Measurements from ENCODE around the gene PMS1. TPM values are rescaled to one million over a fixed set of nuclear protein-coding genes. Genes with fewer than 3 reads are reported as not detected.

The PMS1 gene
- total and polyA plus RNA-seq, 9 of the 15 experiments (the other 6 are each of a cell fraction or from before 2014, with no cell fraction given), result 14.5 to 29.8 (median 24.7) TPM

GRCh38 chr2:189799030-189799331 lies 14.7 kb downstream of the PMS1 start:
- intact Hi-C loops (cut with micrococcal nuclease) (loop anchor here (5.0 kb wide), 1 partner anchor 268 kb away; no protein-coding TSS in a partner anchor), in situ Hi-C loops (cut with MboI) (no loop called here)
- Histone ChIP-seq H3K27ac (ENCODE audit: extremely low read depth, low read depth, low read length) (no peak overlapping the region), H3K36me3 (ENCODE audit: control insufficient read depth, insufficient read depth, low read length) (peaks cover 65% of the 10 kb centered on the region), H3K4me1 (replicated peaks in 1 of 2; ENCODE audit: control insufficient read depth in 2 of 2, insufficient read depth in 2 of 2, low read length in 2 of 2) (no peaks in the 10 kb centered on the region), H3K27me3 (ENCODE audit: control insufficient read depth in 2 of 2, insufficient read depth in 2 of 2, low read length in 2 of 2) (no peaks in the 10 kb centered on the region), H3K4me3 (no peak overlapping the region), H3K9ac (ENCODE audit: insufficient read depth in 1 of 2, low read depth in 2 of 2, low read length in 2 of 2) (no peak overlapping the region), H3K79me2 (ENCODE audit: control insufficient read depth, insufficient read depth, low read length) (no peaks in the 10 kb centered on the region; the same call in 2 of the 3 replicates), H4K20me1 (replicated peaks; ENCODE audit: control insufficient read depth, insufficient read depth, low read length) (no peaks in the 10 kb centered on the region), H3K9me1 (ENCODE audit: control insufficient read depth, insufficient read depth, low read length) (no peaks in the 10 kb centered on the region), H3K9me3 (replicated peaks; ENCODE audit: control insufficient read depth, insufficient read depth, low read depth, low read length) (no peaks in the 10 kb centered on the region), H3K4me2 (ENCODE audit: insufficient read depth, low read length) (no peak overlapping the region), H2AFZ (ENCODE audit: low read depth, low read length) (no peak overlapping the region)
- no TSS peak for BruUV-seq (replicated peaks)
- FAIRE-seq, result no peak
- DNase-seq (ENCODE audit: extremely low read depth in 1 of 4, low spot score in 3 of 4), result no peak
- ChIA-PET POLR2A (no interaction called here), CTCF (ENCODE audit: low intra/inter-chr PET ratio) (interaction anchor here (0.6 to 1.3 kb wide), 5 partner anchors 271 to 1005 kb away, joined by 3 to 9 read pairs (median 4); no protein-coding TSS in a partner anchor)
- ATAC-seq, result no peak
- no peak for TF ChIP-seq ZNF707 (CRISPR knock-in tag; conservative IDR thresholded peaks at IDR 0.05)
- TF ChIP-seq HMBOX1 (IDR thresholded peaks at IDR 0.05), result no peak
- TF ChIP-seq ERF (CRISPR knock-in tag; IDR thresholded peaks at IDR 0.05), result no peak
- TF ChIP-seq ZNF584 (CRISPR knock-in tag; IDR thresholded peaks at IDR 0.05; ENCODE audit: low read depth), result no peak
- TF ChIP-seq EWSR1 (IDR thresholded peaks at IDR 0.05; ENCODE audit: borderline replicate concordance, low read depth, partially characterized antibody), result no peak
- no peak for TF ChIP-seq ZNF740 (CRISPR knock-in tag; IDR thresholded peaks at IDR 0.05)
- no peak for TF ChIP-seq ZNF740 (tag; IDR thresholded peaks at IDR 0.05)
- no peak for TF ChIP-seq ZNF311 (CRISPR knock-in tag; IDR thresholded peaks at IDR 0.05)
- no peak for TF ChIP-seq BACH1 (tag; IDR thresholded peaks at IDR 0.05)
- TF ChIP-seq ZNF395 (CRISPR knock-in tag; IDR thresholded peaks at IDR 0.05), result no peak
- TF ChIP-seq BRF1 (IDR thresholded peaks at IDR 0.05; ENCODE audit: borderline replicate concordance, extremely low read depth, insufficient read length), result no peak
- no peak for TF ChIP-seq RREB1 (CRISPR knock-in tag; IDR thresholded peaks at IDR 0.05)
- TF ChIP-seq CBX1 (IDR thresholded peaks at IDR 0.05; ENCODE audit: low read depth), result no peak
- no peak for TF ChIP-seq KAT7 (CRISPR knock-in tag; IDR thresholded peaks at IDR 0.05; ENCODE audit: borderline replicate concordance)
- TF ChIP-seq ZNF197 (CRISPR knock-in tag; IDR thresholded peaks at IDR 0.05; ENCODE audit: low read depth), result no peak
